NCI-H2029 treated with DMSO at 0.1 percent for 48 hours (cell line): ENCODE data around the gene FEN1.
A peak's percentile ranks its signal among the peaks of the same experiment; 100 is the strongest.

Experiments
- DNase-seq: peaks from one replicate; lab custom pipeline; 2025; lab: John Stamatoyannopoulos, UW

The FEN1 gene, protein sequence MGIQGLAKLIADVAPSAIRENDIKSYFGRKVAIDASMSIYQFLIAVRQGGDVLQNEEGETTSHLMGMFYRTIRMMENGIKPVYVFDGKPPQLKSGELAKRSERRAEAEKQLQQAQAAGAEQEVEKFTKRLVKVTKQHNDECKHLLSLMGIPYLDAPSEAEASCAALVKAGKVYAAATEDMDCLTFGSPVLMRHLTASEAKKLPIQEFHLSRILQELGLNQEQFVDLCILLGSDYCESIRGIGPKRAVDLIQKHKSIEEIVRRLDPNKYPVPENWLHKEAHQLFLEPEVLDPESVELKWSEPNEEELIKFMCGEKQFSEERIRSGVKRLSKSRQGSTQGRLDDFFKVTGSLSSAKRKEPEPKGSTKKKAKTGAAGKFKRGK

GRCh38 chr11:61792310-61793082 lies at the start of gene FEN1, which contains the start of gene TMEM258:
Gene FEN1, plus strand, starts transcription at chr11:61792911. Its CDS starts 2,451 bp downstream, at chr11:61795362.
Gene TMEM258, minus strand, starts transcription at chr11:61792599. Its CDS starts 41 bp downstream, at chr11:61792558.
- peak; percentile 72 for DNase-seq

DNA sequence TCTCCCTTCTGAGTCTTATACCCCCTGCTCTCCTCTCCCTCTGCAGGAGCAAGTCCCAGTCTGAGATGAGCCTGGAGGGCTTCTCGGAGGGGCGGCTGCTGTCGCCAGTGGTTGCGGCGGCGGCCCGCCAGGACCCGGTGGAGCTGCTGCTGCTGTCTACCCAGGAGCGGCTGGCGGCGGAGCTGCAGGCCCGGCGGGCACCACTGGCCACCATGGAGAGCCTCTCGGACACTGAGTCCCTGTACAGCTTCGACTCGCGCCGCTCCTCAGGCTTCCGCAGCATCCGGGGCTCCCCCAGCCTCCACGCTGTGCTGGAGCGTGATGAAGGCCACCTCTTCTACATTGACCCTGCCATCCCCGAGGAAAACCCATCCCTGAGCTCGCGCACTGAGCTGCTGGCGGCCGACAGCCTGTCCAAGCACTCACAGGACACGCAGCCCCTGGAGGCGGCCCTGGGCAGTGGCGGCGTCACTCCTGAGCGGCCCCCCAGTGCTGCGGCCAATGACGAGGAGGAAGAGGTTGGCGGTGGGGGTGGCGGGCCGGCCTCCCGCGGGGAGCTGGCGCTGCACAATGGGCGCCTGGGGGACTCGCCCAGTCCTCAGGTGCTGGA lies 49.1 kb upstream of the FEN1 start:
- DNase-seq = no peak

DNA sequence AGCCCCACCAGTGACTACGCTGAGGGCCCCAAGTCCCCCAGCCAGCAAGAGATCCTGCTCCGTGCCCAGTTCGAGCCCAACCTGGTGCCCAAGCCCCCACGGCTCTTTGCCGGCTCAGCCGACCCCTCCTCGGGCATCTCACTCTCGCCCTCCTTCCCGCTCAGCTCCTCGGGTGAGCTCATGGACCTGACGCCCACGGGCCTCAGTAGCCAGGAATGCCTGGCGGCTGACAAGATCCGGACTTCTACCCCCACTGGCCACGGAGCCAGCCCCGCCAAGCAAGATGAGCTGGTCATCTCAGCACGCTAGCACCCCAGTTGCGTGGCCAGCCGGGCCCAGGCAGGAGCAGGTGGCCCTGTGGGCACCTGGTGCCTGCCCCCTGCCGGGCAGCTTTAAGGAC lies 48.5 kb upstream of the FEN1 start:
- no peak for DNase-seq

DNA sequence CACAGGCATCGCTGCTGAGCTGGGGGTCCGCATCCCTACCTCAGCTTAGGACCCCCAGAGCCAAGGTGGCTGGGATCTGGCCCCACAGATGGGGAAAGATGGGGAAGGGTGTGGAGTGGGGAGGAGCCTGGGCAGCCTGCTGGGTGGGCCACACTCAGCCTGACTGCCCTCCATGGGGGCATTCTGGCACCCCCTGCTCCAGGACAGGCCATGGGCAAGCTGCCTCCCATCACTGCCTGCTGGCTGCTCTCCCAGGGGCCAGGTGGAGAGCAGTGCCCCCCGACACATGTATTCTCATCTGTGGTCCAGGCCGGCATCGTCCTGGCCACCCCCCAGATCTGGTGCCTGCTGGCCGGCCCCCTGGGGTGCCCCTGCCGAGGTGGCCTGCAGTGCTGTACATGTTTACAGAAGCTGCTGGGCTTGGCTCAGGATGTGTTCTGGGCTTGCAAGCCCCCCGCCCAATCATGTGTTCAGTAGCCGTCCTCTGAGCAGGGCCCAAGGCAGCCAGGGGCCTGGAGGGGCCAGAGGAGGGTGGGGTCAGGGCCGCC lies 48.0 kb upstream of the FEN1 start:
- DNase-seq = no peak

GRCh38 chr11:61745781-61746441 lies 46.8 kb upstream of the FEN1 start:
- no peak for DNase-seq

DNA sequence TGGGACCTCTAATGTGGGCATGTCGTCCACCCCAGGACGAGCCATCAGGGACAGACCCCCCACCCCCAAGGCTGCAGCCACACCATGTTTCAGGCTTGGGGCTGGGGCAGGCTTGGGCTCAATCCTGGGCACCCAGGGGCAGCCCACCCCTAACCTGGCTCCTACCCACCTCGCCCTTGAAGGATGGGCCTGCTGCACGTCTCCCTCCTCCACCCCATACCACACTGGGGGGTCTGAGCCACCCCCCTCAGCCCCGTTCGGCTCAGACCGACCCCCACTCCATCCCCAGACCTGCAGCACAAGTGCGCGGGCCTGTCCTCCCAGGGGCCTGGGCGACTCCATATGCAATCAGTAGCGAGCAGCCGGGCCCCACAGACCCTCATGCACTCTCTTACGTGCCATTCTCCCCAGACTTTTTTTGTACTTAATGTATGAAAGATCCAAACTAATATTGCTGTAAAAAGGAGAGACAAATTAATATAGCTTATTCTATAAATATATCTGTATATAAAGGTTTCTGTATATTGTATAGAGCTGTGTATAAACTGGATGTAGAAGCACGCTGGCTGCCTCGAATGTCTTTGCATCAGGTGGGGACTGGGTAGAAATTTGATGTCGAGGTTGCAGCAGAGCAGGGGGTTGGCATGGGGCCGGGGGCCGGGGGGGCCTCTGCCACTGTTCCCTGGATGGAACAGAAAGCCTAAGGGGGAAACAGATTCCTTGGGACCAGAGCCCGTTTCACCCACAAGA lies 46.1 kb upstream of the FEN1 start:
- DNase-seq = no peak

DNA sequence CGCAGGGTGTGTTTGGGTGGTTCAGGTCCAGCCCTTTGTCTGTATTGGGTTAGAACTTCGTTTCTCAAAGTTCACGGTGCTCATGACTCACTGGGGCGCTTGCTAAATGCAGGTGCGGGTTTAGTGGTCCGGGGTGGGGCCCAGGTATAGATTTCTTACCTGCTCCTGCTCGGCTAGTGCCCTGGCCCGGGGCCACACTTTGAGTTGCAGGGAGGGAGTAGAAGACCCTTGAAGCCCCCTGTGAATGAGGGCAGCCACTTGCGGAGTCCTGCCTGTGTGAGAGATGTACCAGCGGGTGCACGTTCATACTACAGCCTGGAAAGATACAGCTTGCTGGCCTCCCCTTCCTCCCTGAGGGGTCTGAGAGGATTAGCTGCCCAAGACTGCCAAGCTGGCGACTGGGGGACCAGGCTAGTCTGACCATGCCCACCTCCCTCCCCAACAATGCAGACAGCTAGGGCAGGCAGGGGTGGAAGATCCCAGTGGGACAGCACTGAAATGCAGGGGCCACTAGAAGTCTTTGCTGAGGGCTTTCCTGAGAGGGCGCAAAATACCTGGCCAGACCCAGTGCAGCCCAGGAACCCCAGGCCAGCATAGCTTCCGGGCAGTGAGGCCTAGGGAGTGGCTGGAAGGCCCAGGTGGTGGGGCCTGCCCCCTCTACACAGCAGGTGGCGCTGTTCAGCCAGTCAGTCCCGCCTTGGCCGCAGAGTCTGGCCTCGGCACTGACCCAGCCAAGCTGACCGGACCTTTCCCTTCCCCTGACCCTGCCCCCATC lies 45.3 kb upstream of the FEN1 start:
- DNase-seq = peak; percentile 14

- no peak for DNase-seq
These were observed 44.8 kb upstream of the FEN1 start for GRCh38 chr11:61747967-61748285.

DNA sequence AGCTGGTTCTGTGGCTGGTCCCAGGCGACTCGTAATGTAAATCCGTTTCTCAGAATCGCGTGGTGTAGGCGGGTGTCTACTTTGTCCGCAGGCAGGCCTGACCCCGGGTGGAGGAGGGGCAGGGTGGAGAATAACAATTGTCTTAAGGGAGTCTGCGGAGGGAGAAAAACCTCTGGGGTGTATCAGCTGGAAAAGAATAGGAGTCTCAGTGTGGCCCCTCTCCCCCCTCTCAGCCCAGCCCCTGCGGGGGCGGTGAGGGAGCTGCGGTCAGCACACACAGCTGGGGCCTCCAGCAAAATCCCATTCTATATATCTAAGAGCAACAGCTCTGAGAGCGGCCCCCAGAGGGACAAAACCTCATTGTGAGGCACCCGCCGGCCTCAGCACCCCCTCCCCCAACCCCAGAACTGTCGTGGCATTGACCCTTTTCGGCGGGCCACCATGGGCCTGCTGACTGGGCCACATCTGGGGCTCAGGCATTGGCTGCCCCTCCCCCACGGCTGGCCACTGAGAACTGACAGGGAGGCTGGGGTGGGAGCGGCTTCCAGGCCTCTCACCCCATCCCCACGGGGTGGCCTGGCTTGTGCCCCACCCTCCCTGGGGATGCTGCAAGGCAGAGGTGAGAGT lies 43.0 kb upstream of the FEN1 start:
- DNase-seq = no peak

DNA sequence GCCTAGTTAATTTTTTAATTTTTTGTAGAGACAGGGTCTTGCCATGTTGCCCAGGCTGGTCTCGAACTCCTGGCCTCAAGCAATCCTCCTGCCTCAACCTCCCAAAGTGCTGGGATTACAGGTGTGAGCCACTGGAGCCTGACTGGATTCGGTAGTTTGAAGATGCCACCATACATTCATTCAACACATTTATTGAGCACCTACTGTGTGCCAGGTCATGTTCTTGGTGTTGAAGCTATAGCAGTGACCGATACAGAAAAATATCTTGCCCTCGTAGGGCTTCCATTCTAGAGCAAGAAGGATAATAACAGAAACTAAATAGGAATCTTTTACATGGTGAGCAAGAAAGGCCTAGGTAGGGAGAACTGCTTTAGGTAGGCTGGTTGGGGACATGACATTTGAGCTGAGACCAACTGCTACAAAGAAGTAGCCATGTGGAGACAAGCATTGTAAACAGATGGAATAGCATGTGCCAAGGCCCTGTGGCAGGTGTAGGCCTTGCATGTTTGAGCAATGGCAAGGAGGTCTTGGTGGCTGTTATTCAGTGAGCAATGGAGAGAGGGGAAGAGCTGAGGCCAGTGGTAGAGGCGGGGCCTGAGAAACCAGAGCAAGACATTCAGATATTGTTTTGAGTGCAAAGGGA lies 42.0 kb upstream of the FEN1 start:
- DNase-seq = no peak

DNA sequence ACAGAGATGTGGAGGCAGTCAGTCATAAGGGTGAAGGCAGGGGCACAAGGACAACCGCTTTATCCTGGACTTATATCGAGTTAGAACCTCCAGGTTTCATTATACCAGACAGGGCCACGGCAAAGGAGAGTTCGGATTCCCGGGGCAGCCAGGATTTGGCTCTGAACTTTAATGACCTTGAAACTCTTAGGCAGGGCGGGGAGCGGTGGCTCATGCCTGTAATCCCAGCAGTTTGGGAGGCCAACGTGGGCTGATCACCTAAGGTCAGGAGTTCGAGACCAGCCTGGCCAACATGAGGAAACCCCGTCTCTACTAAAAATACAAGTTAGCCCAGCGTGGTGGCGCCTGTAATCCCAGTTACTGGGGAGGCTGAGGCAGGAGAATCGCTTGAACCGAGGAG lies 41.3 kb upstream of the FEN1 start:
- no peak for DNase-seq

- peak; percentile 1 for DNase-seq
These were observed 40.4 kb upstream of the FEN1 start, which contains the start of gene MYRF for GRCh38 chr11:61752117-61752924. Gene MYRF, plus strand, starts transcription at chr11:61752636. Its CDS starts 109 bp downstream, at chr11:61752745.

DNA sequence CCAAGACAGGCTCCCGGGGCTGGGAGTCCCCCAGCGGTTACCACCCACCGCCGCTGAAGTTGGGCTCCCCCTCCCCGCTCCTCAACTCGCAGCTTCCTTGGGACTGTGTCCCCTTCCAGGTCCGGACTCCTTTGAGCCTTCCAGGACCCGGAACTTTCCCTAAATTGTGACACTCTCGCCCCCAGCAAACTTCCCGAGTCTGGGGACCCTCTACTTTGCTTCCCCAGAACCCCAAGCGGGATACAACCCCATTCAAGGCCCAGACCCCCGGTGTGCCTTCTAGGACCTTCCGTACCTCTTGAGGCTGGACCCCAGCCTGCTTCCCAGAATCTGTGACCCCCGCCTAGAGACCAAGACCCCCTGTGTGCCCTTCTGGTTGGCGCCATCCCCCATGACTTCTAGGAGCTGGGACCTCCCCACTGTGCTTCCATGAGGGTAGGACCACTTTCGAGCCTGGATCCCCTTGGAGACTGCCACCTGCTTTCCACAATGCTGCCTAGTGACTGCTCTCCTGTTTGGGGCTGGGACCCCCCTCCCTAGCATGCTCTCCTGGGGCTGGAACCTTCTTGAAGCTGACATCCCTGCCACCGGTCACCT lies 39.7 kb upstream of the FEN1 start:
- DNase-seq = no peak

DNA sequence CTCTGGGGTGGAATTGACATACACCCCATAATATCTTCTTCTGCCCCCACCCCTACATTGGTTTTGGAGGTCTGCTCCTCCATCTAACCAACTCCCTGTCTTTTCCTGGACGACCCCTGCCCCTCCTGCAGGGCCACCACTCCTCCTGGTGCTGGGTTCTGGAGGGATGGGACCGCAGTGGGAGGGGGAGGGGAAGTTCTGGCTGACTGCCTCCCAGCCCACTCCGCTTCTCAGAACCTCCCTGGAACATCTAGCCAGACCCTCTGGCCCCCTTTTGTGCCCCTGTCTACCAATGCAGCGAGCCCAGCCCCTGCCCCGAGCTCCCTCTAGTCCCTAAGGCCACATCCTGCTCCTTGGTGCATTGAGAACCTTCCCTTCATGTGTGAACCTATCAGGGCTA lies 39.0 kb upstream of the FEN1 start:
- no peak for DNase-seq

DNA sequence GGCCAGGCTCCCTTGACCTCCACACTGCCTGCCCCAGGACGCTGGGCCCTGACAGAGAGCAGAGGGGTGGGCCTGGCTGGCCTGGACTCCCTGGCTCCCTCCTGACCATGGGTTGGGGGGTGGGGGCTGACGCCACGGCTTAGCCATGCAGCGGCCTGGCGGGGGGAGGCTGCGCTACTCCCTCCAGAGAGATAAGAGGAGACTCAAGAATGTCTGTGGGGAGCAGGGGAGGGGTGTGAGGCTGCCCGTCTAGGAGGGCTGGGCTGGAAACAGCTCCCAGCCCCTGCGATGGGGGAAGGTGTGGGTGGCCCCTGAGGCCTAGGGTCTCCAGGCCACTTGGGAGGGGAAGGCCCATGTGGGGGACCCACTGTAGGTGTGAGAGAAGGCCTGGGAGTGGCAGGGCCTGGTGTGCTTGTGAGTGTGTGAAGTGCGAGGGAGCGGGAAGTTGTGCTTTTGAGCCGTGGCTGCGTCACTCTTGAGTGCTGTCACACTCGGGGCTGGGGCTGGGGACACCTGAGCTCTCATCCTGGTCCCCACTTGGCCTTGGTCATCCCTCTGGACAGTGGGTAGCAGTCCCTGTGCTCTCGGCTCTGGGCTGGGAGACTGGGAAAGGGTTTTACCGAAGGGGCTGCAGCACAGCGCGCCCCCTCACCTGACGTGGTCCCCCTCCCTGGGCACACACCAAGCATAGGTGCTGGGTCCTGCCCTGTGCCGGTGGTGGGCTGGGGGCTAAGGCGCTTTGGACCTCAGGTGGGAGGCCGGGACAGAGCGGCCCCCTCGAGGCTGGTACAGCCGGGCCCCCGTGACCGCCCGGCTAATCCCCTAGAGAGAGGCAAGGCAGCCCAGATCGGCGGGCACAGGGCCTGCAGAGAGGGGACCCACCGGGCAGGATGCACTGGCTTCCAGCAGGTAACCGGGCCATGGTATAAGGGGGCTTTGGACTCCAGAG lies 37.9 kb upstream of the FEN1 start:
- DNase-seq = no peak

DNA sequence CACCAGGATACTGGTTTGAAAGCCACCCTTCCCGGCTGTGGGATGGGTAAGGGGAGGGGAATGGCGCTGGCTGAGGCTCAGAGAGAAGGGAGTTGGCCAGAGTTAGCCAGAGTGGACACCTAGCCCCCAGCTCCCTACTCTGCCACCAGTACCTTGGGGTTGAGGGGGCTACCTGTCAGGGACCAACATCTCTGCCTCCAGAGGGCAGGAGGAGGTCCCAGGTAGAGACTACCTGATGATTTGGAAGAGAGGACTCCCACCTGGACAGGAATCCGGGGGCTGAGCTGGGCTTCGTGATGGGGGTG lies 36.6 kb upstream of the FEN1 start:
- DNase-seq = no peak

DNA sequence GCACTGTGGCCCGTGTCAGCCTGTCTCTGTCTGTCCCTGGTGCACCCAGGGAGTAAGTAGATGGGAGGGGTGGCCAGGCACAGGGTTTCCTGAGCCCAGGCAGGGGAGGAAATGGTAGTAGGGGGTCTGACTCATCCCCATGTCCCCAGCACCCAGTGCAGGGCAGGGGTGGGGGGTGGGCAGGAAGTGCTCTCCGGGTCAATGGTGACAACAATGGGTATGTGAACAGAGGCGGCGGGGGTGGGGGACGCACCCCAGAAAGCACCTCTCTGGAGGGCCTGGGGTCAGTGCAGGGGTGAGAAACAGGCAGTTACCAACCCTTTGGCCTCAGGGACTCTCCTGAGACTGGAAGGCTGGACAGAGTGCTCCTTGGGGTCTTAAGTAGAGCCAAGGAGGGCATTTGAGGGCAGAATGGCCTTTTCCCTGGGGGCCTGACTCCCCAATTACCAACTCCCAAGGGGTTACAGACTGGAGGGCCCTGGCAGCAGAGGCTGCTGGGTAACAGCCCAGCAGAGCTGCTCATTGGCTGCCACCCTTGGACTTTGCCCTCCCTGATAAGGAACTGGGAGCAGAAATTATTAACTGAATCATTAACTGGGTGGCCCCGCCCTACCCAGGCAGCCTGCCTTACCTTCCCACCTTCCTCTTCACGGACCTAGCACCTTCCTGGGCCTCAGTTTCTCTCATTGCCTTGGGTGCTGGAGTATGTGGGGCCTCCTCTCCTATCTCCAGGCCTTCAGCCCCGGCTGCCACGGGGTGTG lies 36.1 kb upstream of the FEN1 start:
- no peak for DNase-seq
